GOT3 (cell line): ENCODE measurements around the gene SNCA.

Source experiments
- DNase-seq: peaks from one replicate; lab custom pipeline; 2025; ENCODE audit warnings: mixed read lengths; lab: John Stamatoyannopoulos, UW

Gene SNCA

DNA sequence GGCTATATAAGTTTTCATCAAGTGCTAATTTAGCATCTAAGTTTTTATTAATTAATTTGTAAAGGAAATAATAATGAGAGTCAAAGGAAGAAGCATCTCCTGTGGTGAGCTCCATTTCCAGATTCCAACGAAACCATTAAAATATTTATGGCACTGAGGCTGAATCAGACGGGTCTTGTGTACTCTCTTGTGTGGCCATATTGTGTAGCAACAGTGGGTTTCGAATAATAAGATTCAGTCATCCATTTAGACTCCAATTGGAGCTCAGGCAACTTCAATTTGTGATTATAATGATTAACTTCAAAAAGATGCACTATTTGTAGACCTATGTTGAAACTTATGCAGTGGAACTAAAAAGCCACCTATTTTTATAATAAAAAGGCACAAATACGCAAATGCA lies 82.4 kb downstream of the SNCA start:
- no peak for DNase-seq

DNA sequence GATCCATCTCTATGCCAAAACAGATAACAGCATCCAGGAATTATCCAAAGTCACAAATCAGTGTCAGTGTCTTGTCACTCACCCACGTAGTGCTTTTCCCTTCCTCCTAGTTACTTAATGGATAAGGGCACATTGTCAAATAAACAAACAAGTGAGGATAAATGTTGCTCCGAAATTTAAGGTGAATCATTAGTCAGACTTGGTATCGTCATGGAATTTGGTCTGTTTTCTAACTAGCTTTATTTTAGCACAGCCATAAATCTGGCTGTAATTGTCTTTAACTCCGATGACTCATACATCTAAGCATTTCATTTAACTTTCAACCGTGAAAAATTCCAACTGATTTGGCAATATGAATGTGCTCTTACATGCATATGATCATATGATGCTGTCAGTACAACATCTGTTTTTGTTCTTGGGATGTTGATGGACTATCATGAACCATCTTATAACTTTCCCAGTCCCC lies 83.3 kb downstream of the SNCA start:
- DNase-seq, result no peak

- DNase-seq, result peak; percentile 43
Observed at GRCh38 chr4:89752932-89753598, 83.9 kb downstream of the SNCA start.

DNA sequence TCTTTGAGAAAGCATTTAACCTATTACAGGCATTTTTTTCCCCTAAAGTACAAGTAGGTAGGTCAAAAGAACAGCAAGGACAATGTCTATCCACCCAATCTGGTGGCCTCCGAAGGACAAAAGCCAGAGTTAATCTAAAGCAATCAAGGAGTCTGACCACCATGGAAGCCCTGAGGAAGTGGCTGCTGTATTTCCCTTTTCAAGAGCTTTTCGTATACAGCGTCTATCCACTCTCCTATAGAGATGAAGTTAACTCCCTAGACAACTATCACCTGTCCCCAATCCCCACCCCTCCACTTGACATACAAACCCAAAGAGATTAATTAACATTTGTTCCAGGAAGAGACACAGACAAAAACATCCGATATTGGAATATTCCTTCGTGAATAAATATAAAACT lies 85.5 kb downstream of the SNCA start:
- no peak for DNase-seq

DNA sequence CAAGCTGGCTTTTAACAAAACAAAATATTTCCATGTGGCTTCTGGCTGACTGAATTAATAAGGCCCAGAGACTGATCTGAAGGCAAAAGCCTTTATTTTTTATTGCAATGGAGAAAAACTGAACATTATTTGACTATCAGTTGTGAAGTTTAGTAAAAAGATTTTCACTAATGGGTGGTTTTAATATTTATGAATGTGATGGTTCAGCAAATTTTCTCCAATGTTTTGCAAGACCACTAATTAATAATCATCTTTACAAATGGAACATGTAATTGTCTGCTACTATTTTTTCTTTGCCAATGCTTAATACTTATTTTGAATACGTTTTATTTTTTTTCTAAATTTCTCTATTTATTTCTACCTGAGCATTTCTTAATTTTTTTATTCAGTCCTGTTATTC lies 90.6 kb downstream of the SNCA start:
- DNase-seq, result no peak

DNA sequence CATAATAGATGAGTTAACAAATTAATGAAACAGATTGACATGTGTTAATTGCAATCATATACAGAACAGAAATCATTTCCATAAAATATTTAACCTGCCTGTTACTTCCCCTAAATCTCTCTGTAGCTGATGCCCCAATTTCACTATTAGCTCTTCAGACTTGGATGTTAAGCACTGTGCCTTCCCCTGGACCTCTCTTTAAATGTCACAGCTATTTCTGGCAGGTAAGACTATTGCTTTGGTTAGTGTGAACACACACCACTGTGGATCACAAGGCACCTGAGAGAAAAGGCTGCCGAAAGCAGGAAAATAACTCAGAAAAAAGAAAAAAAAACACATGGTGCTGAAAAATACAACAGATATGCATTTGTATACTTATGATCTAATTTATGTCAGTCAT lies 91.3 kb downstream of the SNCA start:
- DNase-seq, result no peak

GRCh38 chr4:89744914-89745313 lies 92.0 kb downstream of the SNCA start:
- no peak for DNase-seq

GRCh38 chr4:89741768-89742167 lies 95.2 kb downstream of the SNCA start:
- no peak for DNase-seq

DNA sequence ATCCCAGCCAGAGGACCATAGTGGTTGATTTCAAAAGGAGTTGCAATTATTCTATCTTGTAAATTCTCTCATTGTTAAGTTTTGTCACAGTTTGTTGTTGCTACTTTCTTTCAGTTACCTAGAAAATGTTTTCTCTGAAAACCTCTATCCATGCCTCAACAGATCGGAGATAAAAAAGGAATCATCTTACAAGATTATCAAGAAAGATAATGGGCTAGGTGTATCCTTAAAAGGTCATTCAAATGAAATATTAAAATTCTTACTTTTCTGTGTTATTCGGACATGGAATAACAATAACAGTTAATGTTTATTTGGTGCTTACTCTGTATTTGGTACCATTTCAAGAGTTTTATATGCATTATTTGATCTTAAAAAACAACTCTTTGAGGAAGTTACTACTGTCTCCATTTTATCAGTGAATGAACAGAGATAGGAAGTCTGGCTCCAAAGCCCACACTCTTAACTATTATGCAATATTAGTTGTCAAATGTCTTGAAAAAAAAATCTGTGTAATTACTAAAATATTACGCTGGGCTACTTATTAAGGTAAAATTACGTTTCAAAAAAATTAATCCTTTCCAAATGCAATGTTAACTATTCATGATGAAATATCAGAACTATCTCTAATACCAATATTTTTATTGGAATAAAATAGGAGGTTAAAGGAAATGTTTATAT lies 97.5 kb downstream of the SNCA start:
- DNase-seq, result no peak

DNA sequence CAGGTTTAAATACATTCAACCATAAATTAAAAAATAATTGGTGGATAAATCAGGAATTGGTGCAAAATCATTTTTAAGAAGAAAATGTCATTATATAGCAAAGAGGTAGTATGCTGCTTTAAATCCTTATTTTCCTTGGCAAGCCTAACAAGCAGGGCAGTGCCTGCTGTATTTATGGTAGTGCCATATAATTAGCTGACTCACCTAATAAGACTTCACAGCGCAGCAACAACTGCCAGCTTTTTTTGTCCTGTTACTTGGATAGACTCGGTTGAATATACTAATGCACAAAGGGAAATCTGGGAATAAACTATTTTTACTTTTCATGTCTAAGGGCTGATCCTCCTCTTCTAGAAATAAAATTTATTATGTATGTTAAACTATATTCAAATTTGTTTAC lies 99.1 kb downstream of the SNCA start:
- DNase-seq, result no peak

- DNase-seq, result no peak
Observed at GRCh38 chr4:89733946-89734345, 103.0 kb downstream of the SNCA start.

DNA sequence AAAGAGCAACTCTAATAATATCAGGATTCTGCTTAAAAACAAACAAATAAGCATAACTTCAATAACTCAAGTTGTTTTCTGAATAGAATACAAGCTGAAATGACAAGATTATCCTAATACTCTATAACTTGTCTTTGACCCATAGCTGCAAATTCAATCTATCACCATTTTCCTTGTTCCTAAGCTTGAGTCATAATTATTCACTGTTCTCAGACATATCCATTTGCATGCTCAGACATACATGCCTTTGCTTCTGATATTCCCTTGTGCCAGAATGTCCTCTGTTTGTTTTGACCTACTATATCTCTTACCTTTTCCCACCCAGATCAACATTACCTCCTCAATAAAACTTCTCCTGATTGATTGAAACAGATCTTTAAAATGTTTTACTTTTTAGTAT lies 109.7 kb downstream of the SNCA start:
- DNase-seq, result no peak

DNA sequence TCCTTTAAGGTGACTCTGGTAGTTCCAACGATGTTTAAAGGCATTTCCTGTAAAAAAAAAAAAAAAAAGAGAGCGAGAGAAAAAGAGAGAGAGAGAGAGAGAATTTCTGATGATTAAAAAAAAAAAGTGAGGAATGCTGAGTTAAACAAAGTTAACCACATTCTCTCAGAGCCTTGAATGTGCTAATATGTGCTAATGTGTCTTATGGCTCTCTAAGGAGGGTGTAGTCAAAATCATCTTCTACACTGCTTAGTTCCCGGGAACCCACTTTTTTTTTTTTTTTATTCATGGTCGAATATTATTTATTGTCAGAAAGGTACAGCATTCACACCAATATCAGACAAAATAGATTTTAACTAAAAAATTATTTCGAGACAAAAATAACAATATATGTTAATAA lies 111.7 kb downstream of the SNCA start:
- DNase-seq, result no peak

DNA sequence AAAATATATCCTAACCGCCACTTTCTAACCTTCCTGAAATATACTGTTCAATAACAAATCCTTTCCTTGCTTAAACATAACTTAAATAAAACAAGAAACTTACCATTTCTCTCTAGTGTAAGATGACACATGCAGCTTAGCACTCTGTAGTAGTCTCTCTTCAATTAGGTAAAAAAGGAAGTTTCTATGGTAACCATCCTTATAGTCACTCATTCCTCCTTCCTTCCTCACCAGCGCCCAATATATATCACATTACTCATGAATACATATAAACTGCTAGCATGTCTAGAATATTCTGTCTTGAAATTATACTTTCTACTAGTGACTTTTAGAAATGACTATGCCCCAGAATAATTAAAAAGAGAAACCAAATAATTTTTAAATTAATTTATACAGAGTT lies 112.2 kb downstream of the SNCA start:
- no peak for DNase-seq

GRCh38 chr4:89723096-89723495 lies 113.9 kb downstream of the SNCA start:
- DNase-seq, result no peak

DNA sequence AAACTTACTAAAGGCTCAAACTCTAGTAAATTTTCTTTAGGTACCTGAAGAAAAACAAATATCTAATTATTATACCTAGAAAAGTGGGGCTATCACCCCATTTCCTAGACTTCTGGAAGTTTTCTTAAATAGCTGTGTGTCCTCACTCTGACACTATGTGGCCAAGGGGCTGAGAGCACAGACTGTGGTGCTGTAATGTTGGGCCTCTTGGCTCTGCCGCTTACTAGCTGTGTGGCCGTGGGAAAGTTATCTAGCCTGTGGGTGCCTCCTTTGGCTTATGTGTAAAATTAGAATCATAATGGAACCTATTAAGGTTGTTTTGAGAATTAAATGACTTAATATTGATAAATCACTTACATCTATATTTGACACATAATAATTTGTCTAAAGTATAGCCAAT lies 114.4 kb downstream of the SNCA start:
- DNase-seq, result no peak

GRCh38 chr4:89720981-89721380 lies 116.0 kb downstream of the SNCA start:
- no peak for DNase-seq

DNA sequence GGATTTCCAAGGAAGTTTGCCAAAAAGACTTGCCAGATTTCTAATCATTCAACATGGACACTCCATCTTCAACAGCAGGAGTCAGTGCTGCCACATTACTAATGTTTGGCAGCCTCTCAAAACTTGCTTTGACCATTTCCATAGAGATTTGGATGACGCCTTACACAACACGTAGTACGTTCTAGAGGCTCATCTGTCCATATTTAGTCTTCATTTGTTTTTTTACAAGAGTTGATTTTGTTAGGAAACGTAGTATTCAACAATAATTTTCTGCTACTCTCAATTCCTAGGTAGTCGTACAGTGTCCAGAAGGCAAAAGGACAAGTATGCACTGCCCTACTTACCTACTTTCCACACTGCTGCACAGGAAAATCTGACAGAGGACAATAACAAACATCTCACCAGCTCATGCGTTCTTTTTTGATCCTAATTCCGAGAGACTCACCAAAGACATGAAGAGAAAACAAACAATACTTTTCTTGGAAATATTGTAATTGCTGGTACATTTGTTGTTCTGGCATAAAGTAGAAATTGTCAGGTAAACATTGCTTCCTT lies 117.3 kb downstream of the SNCA start:
- no peak for DNase-seq

DNA sequence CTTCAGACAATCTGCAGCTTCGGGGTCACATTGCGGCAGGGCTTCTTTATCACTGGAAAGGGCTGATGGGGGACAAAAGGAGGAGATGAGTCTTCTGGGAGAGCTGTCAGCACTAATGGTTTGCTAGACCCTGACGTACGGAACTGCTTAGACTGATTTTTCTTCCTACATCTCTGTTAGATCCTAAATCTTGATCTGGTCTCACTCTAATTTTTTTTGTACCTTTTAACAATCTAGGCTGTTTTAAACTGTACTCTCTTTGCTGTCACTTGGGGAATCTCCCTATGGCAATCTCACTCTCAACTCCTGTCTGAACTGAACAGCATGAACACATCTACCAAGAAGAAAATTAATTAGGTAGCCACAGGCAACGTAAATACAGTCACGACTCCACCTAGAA lies 120.1 kb downstream of the SNCA start:
- DNase-seq, result no peak

- DNase-seq, result no peak
Observed at GRCh38 chr4:89715631-89716030, 121.3 kb downstream of the SNCA start.

DNA sequence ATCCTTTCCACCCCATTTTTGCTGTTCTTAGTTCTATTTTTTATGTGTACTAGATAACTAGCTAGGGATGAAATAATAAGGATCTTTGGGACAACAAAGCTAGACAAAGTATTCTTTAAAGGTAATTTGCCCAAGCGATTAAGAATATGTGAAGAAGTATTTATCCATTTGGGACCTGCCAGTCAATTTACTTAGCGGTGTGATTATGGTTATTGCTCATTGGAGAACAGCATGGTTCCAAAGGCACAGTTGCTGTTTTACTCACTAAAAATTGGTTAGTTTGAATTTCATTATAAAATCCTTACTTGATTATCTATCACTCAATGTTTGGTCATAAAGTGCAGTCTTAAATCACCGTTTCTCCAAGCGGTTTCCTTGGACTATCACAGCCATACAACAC lies 124.1 kb downstream of the SNCA start:
- DNase-seq, result no peak

DNA sequence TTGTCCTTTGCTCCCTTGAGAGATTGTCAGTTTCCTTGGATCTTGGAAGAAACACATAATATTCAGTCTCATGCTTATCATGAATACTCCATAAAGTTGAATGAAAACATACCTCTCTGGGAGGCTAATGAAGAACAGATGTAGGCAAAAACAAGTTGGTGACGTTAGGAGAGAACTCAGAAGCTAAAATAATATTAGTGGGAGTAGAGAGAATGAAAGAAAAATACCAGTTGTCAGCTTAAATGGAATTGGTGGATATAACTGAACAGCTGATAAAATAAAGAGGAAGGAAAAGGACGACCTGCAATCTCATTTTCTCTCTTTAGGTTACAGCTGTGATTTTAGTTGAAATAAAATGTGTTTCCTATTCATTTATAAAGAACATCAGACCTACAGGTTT lies 124.8 kb downstream of the SNCA start:
- DNase-seq, result no peak

- DNase-seq, result no peak
Observed at GRCh38 chr4:89708903-89709421, 128.0 kb downstream of the SNCA start.
